ENCODE measurements around the gene SSTR5. TPM values are rescaled to one million over a fixed set of nuclear protein-coding genes. Genes with fewer than 3 reads are reported as not detected.
A peak's percentile ranks its signal among the peaks of the same experiment; 100 is the strongest.

Gene SSTR5
- total RNA-seq, 1 donor from 2014 or later: not detected

DNA sequence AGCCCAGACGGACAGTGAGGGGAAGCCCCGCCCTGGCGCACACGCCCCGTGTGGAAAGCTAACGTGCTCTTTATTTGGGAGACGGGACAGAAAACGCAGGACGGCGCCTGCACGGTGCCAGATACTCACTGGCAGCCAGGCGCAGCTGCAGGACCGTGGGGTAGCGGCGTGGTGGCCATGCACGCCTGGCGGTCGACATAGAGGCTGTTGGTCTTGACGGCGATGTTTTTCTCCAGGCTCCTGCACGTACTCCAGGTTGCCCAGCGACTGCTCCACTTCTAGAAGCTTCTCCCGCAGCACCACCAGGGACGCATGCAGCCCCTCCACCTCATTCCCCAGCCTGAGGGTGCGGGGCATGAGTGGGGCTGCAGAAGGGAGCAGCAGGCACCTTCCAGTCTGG, 28.6 kb downstream of the SSTR5 start:
- ATAC-seq (no peak), DNase-seq (no peak)
- Histone ChIP-seq H3K4me1 (peaks cover 4% of the 10 kb centered on the region), H3K27me3 (peaks cover 42% of the 10 kb centered on the region), H3K9me3 (no peaks in the 10 kb centered on the region), H3K27ac (no peak overlapping the region), H3K36me3 (no peaks in the 10 kb centered on the region), H3K4me3 (no peak overlapping the region)
- TF ChIP-seq, protein P1, sequence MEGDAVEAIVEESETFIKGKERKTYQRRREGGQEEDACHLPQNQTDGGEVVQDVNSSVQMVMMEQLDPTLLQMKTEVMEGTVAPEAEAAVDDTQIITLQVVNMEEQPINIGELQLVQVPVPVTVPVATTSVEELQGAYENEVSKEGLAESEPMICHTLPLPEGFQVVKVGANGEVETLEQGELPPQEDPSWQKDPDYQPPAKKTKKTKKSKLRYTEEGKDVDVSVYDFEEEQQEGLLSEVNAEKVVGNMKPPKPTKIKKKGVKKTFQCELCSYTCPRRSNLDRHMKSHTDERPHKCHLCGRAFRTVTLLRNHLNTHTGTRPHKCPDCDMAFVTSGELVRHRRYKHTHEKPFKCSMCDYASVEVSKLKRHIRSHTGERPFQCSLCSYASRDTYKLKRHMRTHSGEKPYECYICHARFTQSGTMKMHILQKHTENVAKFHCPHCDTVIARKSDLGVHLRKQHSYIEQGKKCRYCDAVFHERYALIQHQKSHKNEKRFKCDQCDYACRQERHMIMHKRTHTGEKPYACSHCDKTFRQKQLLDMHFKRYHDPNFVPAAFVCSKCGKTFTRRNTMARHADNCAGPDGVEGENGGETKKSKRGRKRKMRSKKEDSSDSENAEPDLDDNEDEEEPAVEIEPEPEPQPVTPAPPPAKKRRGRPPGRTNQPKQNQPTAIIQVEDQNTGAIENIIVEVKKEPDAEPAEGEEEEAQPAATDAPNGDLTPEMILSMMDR (IDR thresholded peaks at IDR 0.05): no peak
- intact Hi-C loops (cut with DNase I): no loop called here

DNA sequence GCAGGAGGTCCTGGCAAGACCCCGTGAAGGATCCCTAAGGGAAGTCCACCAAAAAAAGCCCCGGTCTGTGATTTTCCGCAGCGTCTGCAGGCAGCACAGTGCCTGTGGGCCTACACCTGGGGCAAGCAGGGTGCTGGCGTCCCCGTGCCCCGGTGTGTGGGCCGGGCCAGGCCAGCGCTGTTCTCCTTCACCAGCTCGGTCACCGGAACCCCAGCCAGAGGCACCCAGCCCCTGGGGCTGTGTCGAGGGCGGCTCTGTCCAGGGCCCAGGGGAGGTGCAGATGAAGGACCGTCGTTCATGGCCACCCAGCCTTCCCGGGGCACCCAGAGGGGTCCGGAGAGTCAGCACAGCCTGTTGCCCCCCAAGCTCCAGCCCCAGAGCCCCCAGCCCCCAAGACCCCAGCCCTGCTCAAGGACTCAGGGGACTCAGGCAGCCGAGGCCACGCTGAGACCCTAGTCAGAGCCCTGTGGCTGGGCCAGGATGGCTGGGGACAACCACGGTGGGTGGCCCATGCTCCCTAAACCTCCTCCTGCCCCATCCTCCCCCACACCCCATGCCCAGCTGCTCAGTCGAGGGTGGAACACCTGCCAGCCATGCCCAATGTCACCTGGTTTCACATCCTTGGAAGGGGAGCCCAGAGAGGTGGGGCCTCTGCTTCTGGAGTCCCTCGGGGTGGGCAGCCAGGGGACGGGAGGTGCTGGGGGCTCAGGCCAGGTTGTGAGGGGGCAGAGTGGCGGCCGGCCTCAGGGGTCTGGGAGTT, 29.2 kb downstream of the SSTR5 start:
- TF ChIP-seq, protein P1 (IDR thresholded peaks at IDR 0.05): no peak
- no peak for ATAC-seq
- Histone ChIP-seq H3K27me3 (peaks cover 44% of the 10 kb centered on the region), H3K27ac (no peak overlapping the region), H3K36me3 (no peaks in the 10 kb centered on the region), H3K9me3 (no peaks in the 10 kb centered on the region), H3K4me3 (no peak overlapping the region), H3K4me1 (peaks cover 4% of the 10 kb centered on the region)
- intact Hi-C loops (cut with DNase I): no loop called here
- DNase-seq: no peak

DNA sequence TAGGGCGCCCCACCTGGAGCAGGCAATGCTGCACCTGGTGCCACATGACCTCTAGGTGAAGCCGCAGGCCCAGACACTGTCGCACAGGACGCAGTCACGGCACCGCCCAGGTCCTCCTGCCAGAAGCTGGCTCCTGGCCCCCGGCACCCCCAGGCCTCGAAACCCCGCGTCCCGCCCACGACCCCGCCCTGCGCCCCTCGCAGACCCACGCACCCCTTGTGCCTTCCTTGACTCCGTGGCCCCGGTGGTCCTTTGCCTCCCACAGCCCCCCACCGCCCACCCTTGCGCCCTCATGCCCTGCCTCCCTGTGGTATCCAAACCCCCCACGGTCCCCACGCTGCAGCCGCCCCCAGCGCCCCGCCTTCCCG, 29.8 kb downstream of the SSTR5 start:
- no peaks in the 10 kb centered on the region for H3K36me3 ChIP-seq
- peaks cover 50% of the 10 kb centered on the region for H3K27me3 ChIP-seq
- TF ChIP-seq, protein P1 (IDR thresholded peaks at IDR 0.05): no peak
- H3K4me1 ChIP-seq: peaks cover 4% of the 10 kb centered on the region
- H3K9me3 ChIP-seq: no peaks in the 10 kb centered on the region
- intact Hi-C loops (cut with DNase I): no loop called here
- H3K4me3 ChIP-seq: no peak overlapping the region
- no peak for DNase-seq
- no peak for ATAC-seq
- no peak overlapping the region for H3K27ac ChIP-seq

DNA sequence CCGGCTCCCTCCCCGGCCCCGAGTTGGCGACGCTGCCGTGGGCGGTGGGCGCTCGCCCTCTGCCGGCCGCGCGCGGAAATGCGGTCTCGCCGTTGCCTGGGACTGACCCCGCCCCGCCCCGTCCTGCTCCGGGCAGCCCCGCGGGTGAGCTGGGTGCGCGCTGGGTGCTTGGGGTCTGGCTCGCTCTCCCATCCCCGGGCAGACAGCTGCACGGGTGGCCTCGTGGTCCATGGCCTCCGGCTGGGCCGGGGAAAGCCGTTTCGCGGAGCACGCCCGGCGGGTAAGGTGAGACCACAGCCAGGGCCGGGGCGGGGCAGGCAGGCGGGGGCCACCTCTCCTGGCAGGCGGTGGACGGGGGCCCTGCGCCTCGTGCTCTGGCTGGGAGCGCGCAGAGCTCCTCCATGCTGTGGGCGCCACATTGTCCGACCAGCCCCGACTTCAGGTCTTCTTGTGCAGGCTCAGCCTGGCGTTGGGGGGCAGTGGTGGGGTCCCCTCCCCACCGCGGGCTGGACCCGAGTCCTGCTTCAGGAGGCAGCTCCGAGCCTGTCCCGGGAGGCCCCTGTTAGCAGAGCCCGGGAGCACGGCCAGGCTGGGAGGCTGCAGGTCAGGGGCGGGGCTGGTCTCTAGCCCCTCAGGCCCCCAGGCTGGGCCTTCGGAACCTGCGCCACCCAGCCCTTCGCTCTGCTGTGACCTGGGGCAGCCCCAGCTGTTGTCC, 30.5 kb downstream of the SSTR5 start:
- ATAC-seq (peak; percentile 71), DNase-seq (peak; percentile 81)
- intact Hi-C loops (cut with DNase I): no loop called here
- Histone ChIP-seq H3K27me3 (peaks cover 51% of the 10 kb centered on the region), H3K4me3 (no peak overlapping the region), H3K27ac (no peak overlapping the region), H3K9me3 (no peaks in the 10 kb centered on the region), H3K36me3 (no peaks in the 10 kb centered on the region), H3K4me1 (peaks cover 4% of the 10 kb centered on the region)
- TF ChIP-seq, protein P1 (IDR thresholded peaks at IDR 0.05): peak; percentile 61

DNA sequence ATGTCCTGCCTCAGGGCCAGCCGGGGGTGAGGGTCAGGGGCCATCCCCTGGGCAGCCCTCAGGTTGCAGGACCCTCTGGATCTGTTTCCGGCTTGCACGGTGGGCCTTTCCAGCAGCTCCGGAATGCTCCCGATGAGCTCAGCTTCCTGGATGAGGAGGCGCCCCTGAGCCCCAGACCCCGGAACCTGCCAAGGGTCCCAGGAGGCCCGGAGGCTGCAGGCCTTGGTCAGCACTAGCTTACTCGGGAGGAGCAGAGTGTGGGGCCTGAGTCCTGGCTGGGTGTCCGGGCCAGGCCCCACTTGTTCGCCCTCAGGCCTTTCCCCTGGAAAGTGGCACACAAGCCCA, 31.1 kb downstream of the SSTR5 start:
- Histone ChIP-seq H3K4me1 (peaks cover 4% of the 10 kb centered on the region), H3K4me3 (no peak overlapping the region), H3K27me3 (peaks cover 55% of the 10 kb centered on the region), H3K27ac (no peak overlapping the region), H3K36me3 (no peaks in the 10 kb centered on the region), H3K9me3 (no peaks in the 10 kb centered on the region)
- no peak for DNase-seq
- no peak for ATAC-seq
- TF ChIP-seq, protein P1 (IDR thresholded peaks at IDR 0.05): no peak
- intact Hi-C loops (cut with DNase I): no loop called here
